Nucleus accumbens (tissue), 56 donors: Measurements from ENCODE around the gene CCL26.
"Not testable (repeated sequence)": the region's sequence is repeated elsewhere in the genome, so short reads cannot be mapped to it uniquely, and the experiment has no call there.

Experiments
- DNase-seq, 56 donors: peaks; one replicate each; lab custom pipeline; 2025; lab: John Stamatoyannopoulos, UW

Gene CCL26

GRCh38 chr7:75793676-75794075, 21.7 kb upstream of the CCL26 start:
- DNase-seq: no peak

GRCh38 chr7:75792567-75792966, 20.6 kb upstream of the CCL26 start:
- DNase-seq: not testable (repeated sequence)

DNA sequence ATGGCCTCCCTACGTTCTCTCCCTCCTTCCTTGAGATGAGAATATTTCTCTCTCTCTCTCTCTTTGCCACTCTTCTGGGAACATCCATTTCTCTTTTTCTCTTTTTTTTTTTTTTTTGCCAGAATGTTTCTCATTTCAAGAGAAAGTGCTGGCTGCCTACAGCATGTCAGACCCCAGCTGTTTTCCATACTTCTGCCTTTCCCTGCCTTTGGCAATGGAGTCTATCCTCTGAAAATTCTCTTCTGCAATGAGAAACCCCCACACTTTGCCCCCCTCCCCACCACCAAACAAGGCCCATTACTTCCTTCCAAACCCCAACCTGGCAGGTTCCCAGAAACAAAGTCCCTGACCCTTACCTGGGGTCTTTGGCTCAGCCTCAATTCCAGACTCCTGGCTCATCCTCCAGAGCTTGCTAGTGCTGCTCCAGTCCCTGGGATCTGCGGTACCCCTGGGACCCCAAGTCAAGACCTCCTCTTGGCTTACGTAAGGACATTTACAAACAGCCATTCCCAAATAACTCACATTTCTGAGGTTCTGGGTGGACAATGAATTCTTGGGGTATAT, 17.4 kb upstream of the CCL26 start:
- DNase-seq: no peak

DNA sequence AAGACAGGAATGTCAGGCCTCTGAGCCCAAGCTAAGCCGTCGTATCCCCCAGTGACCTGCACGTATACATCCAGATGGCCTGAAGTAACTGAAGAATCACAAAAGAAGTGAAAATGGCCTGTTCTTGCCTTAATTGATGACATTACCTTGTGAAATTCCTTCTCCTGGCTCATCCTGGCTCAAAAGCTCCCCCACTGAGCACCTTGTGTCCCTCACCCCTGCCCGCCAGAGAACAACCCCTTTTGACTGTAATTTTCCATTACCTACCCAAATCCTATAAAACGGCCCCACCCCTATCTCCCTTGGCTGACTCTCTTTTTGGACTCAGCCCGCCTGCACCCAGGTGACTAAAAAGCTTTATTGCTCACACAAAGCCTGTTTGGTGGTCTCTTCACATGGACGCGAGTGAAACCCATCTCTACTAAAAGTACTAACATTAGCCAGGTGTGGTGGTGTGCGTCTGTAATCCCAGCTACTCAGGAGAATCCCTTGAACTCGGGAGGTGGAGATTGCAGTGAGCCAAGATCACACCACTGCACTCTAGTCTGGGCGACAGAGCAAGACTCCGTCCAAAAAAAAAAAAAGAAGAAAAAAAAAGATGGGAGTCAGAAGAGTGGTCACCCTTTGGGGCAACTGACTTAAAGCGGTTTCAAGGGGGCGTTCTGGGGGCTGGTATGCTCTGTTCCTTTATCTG, 16.3 kb upstream of the CCL26 start:
- not testable (repeated sequence) for DNase-seq

- DNase-seq: not testable (repeated sequence)
Measured at GRCh38 chr7:75783058-75783457, 11.0 kb upstream of the CCL26 start.

DNA sequence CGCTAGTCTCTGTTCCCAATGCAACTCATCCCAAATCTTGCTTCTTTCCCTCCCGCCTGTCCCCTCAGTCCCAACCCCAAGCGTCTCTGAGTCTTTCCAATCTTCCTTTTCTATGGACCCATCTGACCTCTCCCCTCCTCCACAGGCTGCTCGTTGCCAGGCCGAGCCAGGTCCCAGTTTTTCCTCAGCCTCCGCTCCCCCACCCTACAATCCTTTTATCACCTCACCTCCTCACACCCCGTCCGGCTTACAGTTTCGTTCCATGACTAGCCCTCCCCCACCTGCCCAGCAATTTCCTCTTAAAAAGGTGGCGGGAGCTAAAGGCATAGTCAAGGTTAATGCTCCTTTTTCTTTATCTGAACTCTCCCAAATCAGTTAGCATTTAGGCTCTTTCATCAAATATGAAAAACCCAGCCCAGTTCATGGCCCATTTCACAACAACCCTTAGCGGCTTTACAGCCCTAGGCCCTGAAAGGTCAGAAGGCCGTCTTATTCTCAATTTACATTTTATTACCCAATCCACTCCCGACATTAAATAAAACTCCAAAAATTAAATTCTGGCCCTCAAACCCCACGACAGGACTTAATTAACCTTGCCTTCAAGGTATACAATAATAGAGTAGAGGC, 8.7 kb upstream of the CCL26 start:
- not testable (repeated sequence) for DNase-seq

GRCh38 chr7:75779516-75779915, 7.5 kb upstream of the CCL26 start:
- not testable (repeated sequence) for DNase-seq

DNA sequence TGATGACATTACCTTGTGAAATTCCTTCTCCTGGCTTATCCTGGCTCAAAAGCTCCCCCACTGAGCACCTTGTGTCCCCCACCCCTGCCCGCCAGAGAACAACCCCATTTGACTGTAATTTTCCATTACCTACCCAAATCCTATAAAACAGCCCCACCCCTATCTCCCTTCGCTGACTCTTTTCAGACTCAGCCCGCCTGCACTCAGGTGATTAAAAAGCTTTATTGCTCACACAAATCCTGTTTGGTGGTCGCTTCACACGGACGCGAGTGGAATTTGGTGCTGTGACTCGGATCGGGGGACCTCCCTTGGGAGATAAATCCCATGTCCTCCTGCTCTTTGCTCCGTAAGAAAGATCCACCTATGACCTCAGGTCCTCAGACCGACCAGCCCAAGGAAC, 7.0 kb upstream of the CCL26 start:
- not testable (repeated sequence) for DNase-seq

DNA sequence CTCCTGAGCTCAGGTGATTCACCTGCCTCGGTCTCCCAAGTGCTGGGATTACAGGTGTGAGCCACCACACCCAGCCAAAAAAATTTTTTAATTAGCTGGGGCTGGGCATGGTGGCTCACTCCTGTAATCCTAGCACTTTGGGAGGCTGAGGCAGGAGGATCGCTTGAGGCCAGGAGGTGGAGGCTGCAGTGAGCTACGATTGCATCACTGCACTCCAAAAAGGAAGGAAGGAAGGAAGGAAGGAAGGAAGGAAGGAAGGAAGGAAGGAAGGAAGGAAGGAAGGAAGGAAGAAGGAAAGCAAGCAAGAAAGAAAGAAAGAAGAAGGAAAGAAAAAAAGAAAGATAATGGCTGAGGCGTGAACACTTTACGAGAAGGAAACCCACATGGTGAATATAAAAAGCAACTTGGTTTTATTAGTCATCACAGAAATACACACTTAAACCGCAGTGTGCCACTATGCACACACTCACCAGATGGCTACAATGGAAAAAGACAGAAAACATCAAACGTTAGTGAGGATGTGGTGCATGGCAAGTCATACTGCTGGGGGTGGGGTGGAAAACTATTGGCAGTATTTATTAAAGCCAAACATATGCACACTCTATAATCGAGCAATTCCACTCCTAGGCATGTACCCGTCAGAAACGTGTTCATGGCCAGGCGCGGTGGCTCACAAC, 4.4 kb upstream of the CCL26 start:
- DNase-seq: no peak

- DNase-seq: not testable (repeated sequence)
Measured at GRCh38 chr7:75773958-75774357, 1.9 kb upstream of the CCL26 start.

DNA sequence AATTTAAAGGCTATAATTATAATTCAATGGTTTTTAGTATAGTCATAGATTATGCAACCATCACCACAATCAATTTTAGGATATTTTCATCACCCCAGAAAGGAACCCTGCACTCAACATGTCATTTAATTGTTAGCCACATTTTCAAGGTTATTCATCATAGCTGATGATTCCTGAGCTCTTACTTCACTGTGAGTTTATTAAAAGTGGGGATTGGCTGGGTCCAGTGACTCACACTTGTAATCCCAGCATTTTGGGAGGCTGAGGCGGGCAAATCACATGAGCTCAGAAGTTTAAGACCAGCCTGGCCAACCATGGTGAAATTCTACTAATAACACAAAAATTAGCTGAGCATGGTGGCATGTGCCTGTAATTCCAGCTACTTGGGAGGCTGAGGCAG, 787 bp downstream of the CCL26 start:
- no peak for DNase-seq

DNA sequence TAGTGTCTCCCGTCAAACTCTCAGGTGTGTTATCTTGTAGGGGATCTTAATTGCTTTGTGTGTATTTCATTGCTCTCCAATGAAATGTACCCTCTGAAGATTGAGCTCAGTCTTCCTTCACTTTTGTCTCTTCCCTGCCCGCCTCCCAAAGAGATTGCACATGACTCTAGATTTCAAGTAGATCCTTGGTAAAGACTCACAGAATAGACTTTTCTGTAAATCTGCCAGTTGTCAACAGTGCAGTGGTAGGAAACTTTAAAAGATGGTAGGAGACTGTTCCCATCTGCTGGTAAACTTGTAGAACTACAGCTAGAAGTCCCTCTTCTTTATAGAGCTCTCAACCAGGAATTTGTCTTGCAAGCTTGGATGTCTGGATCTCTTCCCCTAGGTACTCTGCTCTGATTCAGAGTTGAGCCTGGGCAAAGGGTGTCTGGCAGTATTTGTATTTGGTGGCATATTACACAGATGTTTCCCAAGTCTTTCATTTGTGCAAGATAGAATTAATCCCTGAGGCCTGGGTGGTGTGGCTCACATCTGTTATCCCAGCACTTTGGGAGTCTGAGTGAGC, 9.6 kb downstream of the CCL26 start:
- peak in 5 of 56 donors; percentile 4 to 6 (median 5) for DNase-seq

DNA sequence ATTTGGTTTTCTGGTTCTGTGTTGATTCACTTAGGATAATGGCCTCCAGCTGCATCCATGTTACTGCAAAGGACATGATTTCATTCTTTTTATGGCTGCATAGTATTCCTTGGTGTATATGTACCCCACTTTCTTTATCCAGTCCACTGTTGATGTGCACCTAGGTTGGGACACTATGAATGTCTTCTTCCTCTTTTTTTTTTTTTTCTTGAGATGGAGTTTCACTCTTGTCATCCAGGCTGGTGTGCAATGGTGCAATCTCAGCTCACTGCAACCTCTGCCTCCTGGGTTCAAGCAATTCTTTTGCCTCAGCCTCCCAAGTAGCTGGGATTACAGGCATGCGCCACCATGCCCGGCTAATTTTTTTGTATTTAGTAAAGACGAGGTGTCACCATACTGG, 10.2 kb downstream of the CCL26 start:
- DNase-seq: not testable (repeated sequence)

GRCh38 chr7:75758491-75758890, 13.5 kb downstream of the CCL26 start:
- no peak for DNase-seq

- DNase-seq: no peak
Measured at GRCh38 chr7:75757860-75758259, 14.2 kb downstream of the CCL26 start.

GRCh38 chr7:75756991-75757676, 14.9 kb downstream of the CCL26 start:
- DNase-seq: peak in 7 of 56 donors; percentile 1 to 9 (median 2)

DNA sequence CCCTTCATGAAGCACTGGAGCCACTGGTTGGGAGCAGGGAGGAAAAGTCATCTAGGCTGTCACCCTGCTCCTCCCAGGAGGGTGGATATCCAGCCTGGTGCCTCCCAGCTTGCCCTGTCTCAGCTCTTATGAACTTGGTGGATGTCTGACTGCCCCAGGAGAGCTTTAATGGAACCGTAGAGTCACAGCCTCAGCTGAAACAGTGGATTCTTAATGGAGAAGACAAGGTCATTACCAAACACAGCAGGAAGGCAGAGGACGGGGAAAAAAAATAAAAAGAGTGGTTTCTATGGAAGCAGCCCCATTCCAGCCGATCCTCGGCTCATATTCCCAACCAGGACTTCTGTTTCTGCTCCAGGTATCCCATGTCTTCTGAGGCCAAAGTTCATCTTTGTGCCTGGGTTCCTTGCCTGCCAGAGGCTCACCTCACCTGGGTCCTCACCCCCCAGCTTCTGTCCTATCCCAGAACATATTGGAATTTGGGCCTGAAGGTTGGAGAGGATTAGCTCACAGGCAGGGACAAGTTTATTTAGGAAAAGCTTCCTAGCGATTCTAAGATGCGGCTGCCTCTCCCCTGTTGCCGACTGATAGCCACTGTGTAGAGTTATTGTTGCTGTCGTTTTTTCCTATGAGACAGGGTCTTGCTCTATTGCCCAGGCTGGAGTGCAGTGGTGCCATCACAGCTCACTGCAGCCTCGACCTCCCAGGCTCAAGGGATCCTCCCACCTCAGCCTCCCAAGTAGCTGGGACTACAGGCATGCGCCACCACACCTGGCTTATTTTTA, 15.6 kb downstream of the CCL26 start:
- no peak for DNase-seq

GRCh38 chr7:75743455-75743859, 28.6 kb downstream of the CCL26 start:
- DNase-seq: no peak

DNA sequence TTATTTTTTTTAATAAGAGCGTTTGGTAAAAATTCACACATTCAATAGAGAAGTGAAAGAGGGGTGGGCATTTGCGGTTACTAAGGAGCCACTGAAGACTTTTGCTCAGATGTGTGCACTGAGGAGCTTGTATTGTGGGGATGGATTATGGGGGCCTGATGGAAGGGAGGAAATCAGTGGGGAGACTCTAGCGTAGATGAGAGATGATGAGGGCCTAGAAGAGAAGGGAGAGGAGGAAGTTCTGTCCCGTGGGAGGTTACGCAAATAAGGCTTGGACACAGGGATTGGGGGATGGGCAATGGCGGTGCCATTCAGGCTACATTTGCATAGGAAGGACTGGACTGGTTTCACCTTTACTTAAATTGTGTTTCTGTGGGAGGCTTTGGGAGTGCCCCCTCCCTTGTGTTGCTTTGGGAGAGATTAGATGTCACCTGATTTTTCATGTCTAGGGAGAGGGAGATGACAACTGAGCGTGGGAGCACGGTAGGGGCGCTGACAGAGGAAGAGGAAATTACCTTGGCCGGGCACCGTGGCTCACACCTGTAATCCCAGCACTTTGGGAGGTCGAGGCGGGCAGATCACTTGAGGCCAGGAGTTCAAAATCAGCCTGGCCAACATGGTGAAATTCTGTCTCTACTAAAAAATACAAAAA, 31.0 kb downstream of the CCL26 start:
- peak in 7 of 56 donors; percentile 1 to 11 (median 5) for DNase-seq
